Heart right ventricle (tissue), 16 donors: ENCODE measurements around the gene GNB1L. TPM values are rescaled to one million over a fixed set of nuclear protein-coding genes. Genes with fewer than 3 reads are reported as not detected.

Experiments
- ATAC-seq, 8 donors: fragments of 200-7000 bp; cut with Tn5 transposase; one replicate each; pipeline ENCODE4 v1.9.1; 2020; ENCODE audit warnings: mild to moderate bottlenecking in 8 of 8, moderate library complexity in 8 of 8, moderate number of reproducible peaks in 1 of 8
- DNase-seq, 2 donors: peaks; one replicate each; pipeline ENCODE4 v3.0.0-alpha.2; 2020
- H3K27ac ChIP-seq, 10 donors: fragments of 200-600 bp; sonication (generic) in 2 of 10; one replicate each; pipeline versions ENCODE4 v1.5.0 to v1.8.0; 2020 to 2022; ENCODE audit warnings: mild to moderate bottlenecking in 3 of 10
- H3K27me3 ChIP-seq, 7 donors: fragments of 200-600 bp; one replicate each; pipeline ENCODE4 v1.8.0; 2021 to 2022; ENCODE audit warnings: mild to moderate bottlenecking in 2 of 7
- H3K36me3 ChIP-seq, 9 donors: fragments of 200-600 bp; sonication (generic) in 1 of 9; one replicate each; pipeline versions ENCODE4 v1.5.0 to v1.8.0; 2020 to 2022; ENCODE audit warnings: mild to moderate bottlenecking in 2 of 9
- H3K4me1 ChIP-seq, 9 donors: fragments of 200-600 bp; sonication (generic) in 1 of 9; one replicate each; pipeline versions ENCODE4 v1.5.0 to v1.8.0; 2020 to 2022; ENCODE audit warnings: mild to moderate bottlenecking in 4 of 9
- H3K4me3 ChIP-seq, 10 donors: fragments of 200-600 bp; sonication (generic) in 2 of 10; one replicate each; pipeline versions ENCODE4 v1.5.0 to v1.8.0; 2020 to 2022; ENCODE audit warnings: mild to moderate bottlenecking in 7 of 10, moderate library complexity in 2 of 10
- H3K9me3 ChIP-seq, 11 donors: fragments of 200-600 bp in 10 of 11; sonication (generic) in 2 of 11; one replicate each; pipeline versions ENCODE4 v1.5.0 to v1.8.0; 2013 to 2022; ENCODE audit warnings: mild to moderate bottlenecking in 2 of 11, control low read depth in 1 of 11, moderate library complexity in 1 of 11
- WGBS, 2 donors: extraction: QIAGEN DNeasy Blood & Tissue Kit; methylation state at CpG; one replicate each; pipeline ENCODE4 v1.1.7; 2013; ENCODE audit warnings: inconsistent platforms in 1 of 2; 5-methylcytosine and 5-hydroxymethylcytosine counted together
- intact Hi-C, 10 donors: fragments of 100-400 bp; cut with DNase I; formaldehyde crosslinking; loops; one replicate each; pipeline versions ENCODE4 v1.11.1 to v1.14.2; 2022
- polyA plus RNA-seq, 2 donors: library from polyadenylated mRNA; stranded (reverse); fragments of 200-250 nt; gene quantifications; one replicate each; pipeline ENCODE4 v1.2.3, GENCODE V29; 2013
- total RNA-seq, 10 donors: library from RNA; stranded (reverse); fragmentation: NEBNext Ultra II Directional in 3 of 10; extraction: Animal tissue kit (Norgen Biotek cat#: 25700) in 3 of 10; gene quantifications; one replicate each; pipeline versions ENCODE4 v1.2.1 to v1.2.4, GENCODE V29; 2021 to 2023
- TF ChIP-seq, protein P1 (sequence below), 9 donors: fragments of 200-600 bp; sonication (generic) in 2 of 9; IDR thresholded peaks; one replicate each; pipeline versions ENCODE4 v1.5.0 to v1.8.0; 2021 to 2022; ENCODE audit warnings: antibody characterized with exemption in 9 of 9, mild to moderate bottlenecking in 5 of 9, moderate library complexity in 1 of 9
- donor health status: Arrhythmogenic right ventricular cardiomyopathy.
- donor health status: ischemic (EF 13 %, LVEDD 7.1; RV severe dilation, severe dysfunction).
- donor health status: healthy with polysubstance abuse.
- donor health status: DM: no; HTN: yes; CAD: no.
- donor health status: DM: no; HTN: no; CAD: no.
- donor health status: ischemic (EF 25% LVEDD 6.9; RV normal size, moderate dysfunction).
- donor health status: ischemic (EF 25% LVEDD 5.7; RV mildly dilated, moderate dysfunction).
- donor health status: healthy.
- donor health status: DM: yes; HTN: yes; CAD: no.
- donor health status: Ischemic cardiomyopathy.
- donor health status: ischemic (EF 35%, LVEDD 5.7; RV mildly dilated, moderate dysfunction).
- donor health status: nonischemic (EF 11% LVEDD 7.7; RV severe dilation, severe dysfunction).
- donor health status: DM: yes; HTN: yes; CAD: no.
- donor health status: PGD.
- donor health status: ischemic (EF 29% LVEDD 5.4; RV normal size, mild dysfunction).
- donor health status: nonischemic (EF 23%, LVEDD 6.1; RV moderate dilation, normal function).

GNB1L gene
- total and polyA plus RNA-seq, 12 donors: 0.76 to 9.3 (median 1.9) TPM

DNA sequence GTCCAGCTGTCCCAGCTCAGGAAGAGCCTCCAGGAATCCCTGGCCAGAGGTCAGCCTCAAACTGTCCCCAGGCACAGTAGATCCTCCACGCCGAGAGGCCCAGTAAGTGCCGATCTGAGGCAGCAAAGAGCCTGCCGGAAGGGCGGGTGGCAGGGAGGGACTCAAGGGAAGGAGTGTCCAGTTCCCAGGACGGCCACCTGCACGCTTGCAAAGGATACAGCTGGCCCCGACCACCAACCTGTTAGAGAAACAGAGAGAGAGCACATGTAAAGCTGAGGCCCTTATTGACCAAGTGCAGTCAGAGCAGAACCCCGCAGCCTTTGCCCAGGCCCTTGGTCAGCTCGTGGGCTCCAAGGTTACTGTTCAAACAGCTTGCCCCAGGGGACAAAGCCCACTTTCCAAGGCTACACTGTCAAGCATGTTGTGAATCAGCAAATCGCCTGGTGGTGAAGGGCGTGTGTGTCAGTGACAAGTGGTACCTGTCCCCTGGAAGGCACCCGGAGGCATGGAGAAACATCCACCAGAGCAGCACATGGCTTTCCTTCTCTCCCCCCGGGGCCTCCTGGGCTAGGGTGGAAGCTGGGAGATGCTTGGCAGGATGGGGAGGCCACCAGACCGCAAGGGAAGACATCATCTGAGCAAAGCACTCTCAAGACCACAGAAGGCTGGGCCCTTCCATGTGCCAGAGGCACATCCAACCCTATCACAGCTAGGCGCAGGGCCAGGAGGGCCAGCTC is 44.3 kb upstream of the GNB1L start:
- TF ChIP-seq, protein P1, sequence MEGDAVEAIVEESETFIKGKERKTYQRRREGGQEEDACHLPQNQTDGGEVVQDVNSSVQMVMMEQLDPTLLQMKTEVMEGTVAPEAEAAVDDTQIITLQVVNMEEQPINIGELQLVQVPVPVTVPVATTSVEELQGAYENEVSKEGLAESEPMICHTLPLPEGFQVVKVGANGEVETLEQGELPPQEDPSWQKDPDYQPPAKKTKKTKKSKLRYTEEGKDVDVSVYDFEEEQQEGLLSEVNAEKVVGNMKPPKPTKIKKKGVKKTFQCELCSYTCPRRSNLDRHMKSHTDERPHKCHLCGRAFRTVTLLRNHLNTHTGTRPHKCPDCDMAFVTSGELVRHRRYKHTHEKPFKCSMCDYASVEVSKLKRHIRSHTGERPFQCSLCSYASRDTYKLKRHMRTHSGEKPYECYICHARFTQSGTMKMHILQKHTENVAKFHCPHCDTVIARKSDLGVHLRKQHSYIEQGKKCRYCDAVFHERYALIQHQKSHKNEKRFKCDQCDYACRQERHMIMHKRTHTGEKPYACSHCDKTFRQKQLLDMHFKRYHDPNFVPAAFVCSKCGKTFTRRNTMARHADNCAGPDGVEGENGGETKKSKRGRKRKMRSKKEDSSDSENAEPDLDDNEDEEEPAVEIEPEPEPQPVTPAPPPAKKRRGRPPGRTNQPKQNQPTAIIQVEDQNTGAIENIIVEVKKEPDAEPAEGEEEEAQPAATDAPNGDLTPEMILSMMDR (IDR thresholded peaks at IDR 0.05): no peak
- no peaks in the 10 kb centered on the region for H3K9me3 ChIP-seq
- 88 to 90% methylated on average over 16 of the region's 16 CpGs for WGBS, 2 donors
- no peaks in the 10 kb centered on the region for H3K27me3 ChIP-seq
- no peak overlapping the region for H3K27ac ChIP-seq
- no peaks in the 10 kb centered on the region for H3K4me1 ChIP-seq
- ATAC-seq: no peak
- DNase-seq: no peak
- H3K36me3 ChIP-seq: peaks cover 0 to 69% (median 14%) of the 10 kb centered on the region in 9 donors
- no peak overlapping the region for H3K4me3 ChIP-seq
- intact Hi-C loops: loop anchor here in 1 of 10 donors (10.0 kb wide), 1 partner anchor 54 kb away; no protein-coding TSS in a partner anchor

DNA sequence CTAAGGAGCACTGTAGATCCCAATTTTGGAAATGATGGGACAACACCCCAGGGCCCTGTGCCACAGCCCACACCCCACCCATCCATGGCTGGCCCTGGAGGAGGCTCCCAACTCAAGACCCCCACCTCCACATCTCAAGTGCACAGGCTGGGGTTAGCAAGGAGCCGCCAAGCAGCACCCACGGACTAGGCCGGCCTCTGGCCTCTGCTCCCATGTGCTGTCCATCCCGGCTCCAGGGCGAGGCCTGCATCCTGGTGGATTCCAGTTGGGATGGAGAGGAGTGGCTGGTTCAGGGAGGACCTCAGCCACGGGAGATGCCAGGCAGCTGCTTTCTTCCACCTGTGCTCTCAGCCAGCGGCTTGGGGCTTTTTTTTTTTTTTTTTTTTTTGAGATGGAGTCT is 43.5 kb upstream of the GNB1L start:
- H3K4me3 ChIP-seq: no peak overlapping the region
- H3K27me3 ChIP-seq: no peaks in the 10 kb centered on the region
- intact Hi-C loops: loop anchor here in 1 of 10 donors (10.0 kb wide), 1 partner anchor 53 kb away; no protein-coding TSS in a partner anchor
- WGBS, 2 donors: 97% methylated on average over 7 of the region's 7 CpGs
- H3K4me1 ChIP-seq: no peaks in the 10 kb centered on the region
- DNase-seq: no peak
- H3K27ac ChIP-seq: no peak overlapping the region
- H3K9me3 ChIP-seq: no peaks in the 10 kb centered on the region
- H3K36me3 ChIP-seq: peaks cover 0 to 78% (median 16%) of the 10 kb centered on the region in 9 donors
- peak in 1 of 8 donors; percentile 5 for ATAC-seq
- TF ChIP-seq, protein P1 (IDR thresholded peaks at IDR 0.05): no peak

DNA sequence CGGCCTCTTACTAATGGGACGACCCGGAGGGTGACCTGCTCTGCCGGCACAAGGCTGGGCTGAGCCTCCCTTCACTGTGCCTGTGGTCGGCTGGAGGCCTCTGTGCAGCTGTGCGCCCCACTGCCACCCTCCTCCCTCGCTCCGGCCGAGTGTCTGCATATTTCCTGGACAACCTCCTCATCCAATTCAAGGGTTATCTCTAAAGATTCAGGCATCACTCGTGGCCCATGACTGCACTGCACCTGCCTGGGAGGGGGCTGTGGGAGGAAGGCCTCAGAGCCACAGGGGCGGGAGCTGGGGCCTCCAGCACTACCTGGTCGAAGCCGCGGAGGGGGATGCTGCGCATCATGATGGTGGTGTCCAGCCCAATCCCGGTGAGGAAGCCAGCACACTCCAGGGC is 43.1 kb upstream of the GNB1L start:
- Histone ChIP-seq H3K27ac (no peak overlapping the region), H3K36me3 (peaks cover 0 to 82% (median 16%) of the 10 kb centered on the region in 9 donors), H3K9me3 (no peaks in the 10 kb centered on the region), H3K27me3 (no peaks in the 10 kb centered on the region), H3K4me1 (peaks cover 0 to 3% (median 0%) of the 10 kb centered on the region in 9 donors), H3K4me3 (no peak overlapping the region)
- no peak for ATAC-seq
- 90 to 92% methylated on average over 16 of the region's 16 CpGs for WGBS, 2 donors
- TF ChIP-seq, protein P1 (IDR thresholded peaks at IDR 0.05): no peak
- DNase-seq: no peak
- intact Hi-C loops: loop anchor here in 1 of 10 donors (10.0 kb wide), 1 partner anchor 53 kb away; no protein-coding TSS in a partner anchor

DNA sequence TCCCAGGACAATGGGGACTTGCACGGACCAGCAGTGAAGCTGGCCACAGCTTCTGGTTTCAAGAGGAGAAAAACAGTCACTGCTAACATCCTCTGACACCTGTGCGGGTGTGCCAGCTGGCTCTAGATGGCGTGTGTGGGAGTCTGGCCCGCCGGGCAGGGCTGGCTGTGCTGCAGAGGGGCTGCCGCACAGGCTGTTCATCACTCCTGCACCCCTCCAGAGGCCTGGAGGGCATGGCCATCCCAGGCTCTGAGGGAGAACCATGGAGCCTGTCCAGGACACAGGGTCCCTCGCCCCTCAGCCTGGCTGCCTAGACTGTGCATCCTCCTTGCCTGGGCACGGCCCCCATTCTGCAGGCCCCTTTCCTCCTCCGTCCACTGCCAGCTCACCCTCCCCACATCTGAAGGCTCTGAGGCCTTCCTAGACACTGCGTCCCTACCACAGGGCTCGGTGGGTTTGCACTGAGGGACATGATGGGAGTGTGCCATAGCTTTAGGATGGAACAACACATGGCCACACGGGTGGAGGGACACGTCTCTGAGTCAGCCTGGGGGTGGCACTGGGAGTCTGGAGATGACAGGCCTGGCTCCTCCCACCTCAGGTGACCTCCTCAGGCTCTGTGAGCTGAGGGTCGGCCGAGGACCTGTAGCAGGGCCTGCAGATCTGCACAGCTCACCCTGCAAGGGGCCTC is 42.1 kb upstream of the GNB1L start:
- Histone ChIP-seq H3K4me3 (no peak overlapping the region), H3K4me1 (peaks cover 0 to 13% (median 8%) of the 10 kb centered on the region in 9 donors), H3K27ac (no peak overlapping the region), H3K27me3 (no peaks in the 10 kb centered on the region), H3K36me3 (peaks cover 0 to 74% (median 16%) of the 10 kb centered on the region in 9 donors), H3K9me3 (no peaks in the 10 kb centered on the region)
- no peak for DNase-seq
- ATAC-seq: peak in 1 of 8 donors; percentile 30
- TF ChIP-seq, protein P1 (IDR thresholded peaks at IDR 0.05): no peak
- intact Hi-C loops: loop anchor here in 1 of 10 donors (10.0 kb wide), 1 partner anchor 52 kb away; no protein-coding TSS in a partner anchor
- 86 to 87% methylated on average over 15 of the region's 15 CpGs for WGBS, 2 donors
